ENCODE results near the gene SYT13. TPM values are rescaled to one million over a fixed set of nuclear protein-coding genes. Genes with fewer than 3 reads are reported as not detected.
"Not testable (repeated sequence)": the region's sequence is repeated elsewhere in the genome, so short reads cannot be mapped to it uniquely, and the experiment has no call there.

Gene SYT13
- polyA plus RNA-seq, 3 donors from 2014 or later, result not detected

DNA sequence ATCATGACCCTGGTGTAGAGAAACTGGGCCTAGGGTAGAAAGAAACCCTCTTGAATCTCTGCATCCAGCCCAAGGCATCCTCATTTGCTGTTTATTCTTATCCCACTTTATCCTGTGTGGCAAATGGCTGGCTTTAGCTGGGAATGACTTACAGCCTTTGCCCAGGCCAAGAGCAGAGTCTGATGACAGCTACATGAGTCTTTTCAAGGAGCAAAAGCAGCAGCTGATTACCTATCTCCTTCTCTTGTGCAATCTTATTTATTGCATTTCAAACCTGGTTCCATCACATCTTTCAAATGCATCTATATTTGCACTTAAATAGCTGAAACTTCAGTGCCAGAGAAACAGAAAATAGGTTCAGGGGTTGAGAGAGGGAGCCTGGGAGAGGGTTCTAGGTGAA is 26.1 kb downstream of the SYT13 start:
- Mint-ChIP-seq H3K36me3 (no peaks in the 10 kb centered on the region), H3K4me3 (no peak overlapping the region), H3K9me3 (no peaks in the 10 kb centered on the region), H3K27ac (no peak overlapping the region), H3K4me1 (no peaks in the 10 kb centered on the region), H3K27me3 (ENCODE audit: low read depth in 3 of 3) (peaks cover 0 to 17% (median 6%) of the 10 kb centered on the region in 3 donors)
- no peak for DNase-seq

DNA sequence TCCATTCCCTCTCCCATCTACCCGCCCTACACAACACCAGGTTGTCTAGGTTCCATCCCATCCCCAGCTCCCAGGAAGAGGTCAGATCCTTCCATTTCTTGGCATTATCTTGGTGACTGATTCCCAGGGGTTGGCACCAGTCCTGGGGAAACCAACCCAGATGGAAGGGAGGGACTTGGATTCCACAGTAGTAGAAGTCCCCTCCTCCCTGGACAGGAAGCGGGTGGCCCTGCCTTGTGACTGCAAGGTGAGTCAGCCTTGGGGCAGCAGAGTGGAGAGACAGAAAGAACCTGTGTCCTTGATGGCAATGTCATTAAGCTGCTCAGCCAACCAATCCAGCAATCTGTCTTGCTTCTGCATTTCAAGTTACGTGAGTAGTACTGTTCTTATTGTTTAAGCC is 26.5 kb downstream of the SYT13 start:
- DNase-seq, result no peak
- Mint-ChIP-seq H3K4me3 (no peak overlapping the region), H3K9me3 (no peaks in the 10 kb centered on the region), H3K36me3 (no peaks in the 10 kb centered on the region), H3K4me1 (no peaks in the 10 kb centered on the region), H3K27ac (no peak overlapping the region), H3K27me3 (ENCODE audit: low read depth in 3 of 3) (peaks cover 0 to 18% (median 6%) of the 10 kb centered on the region in 3 donors)

DNA sequence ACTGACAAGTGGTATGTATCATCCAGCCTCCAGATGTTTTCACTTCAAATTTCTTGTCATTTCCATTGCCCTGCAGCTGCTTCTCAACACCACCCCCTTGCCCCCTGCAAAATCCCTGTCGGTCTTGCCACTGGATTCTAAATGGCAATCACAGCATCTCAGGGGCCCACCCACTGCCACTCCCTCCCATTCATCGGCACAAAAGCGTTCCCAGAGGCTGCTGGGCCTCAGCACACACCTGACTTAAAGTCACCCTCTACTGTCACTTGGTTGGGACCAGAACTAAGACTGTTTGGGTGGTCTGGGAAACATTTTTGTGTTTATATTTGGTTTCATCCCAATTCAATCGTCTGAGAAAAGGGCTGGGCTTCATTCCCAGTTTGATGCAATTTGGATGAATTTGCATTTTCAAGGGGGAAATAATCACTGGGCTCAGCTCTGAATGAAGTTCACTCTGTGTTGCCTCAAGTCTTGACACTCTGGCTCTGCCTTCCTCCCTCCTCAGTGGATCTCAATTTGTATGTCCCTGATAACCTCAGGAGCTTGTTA is 27.1 kb downstream of the SYT13 start:
- H3K36me3 Mint-ChIP-seq, result no peaks in the 10 kb centered on the region
- H3K9me3 Mint-ChIP-seq, result no peaks in the 10 kb centered on the region
- H3K27ac Mint-ChIP-seq, result no peak overlapping the region
- DNase-seq, result no peak
- no peak overlapping the region for H3K4me3 Mint-ChIP-seq
- H3K4me1 Mint-ChIP-seq, result no peaks in the 10 kb centered on the region
- peaks cover 0 to 22% (median 7%) of the 10 kb centered on the region in 3 donors for H3K27me3 Mint-ChIP-seq (ENCODE audit: low read depth in 3 of 3)

DNA sequence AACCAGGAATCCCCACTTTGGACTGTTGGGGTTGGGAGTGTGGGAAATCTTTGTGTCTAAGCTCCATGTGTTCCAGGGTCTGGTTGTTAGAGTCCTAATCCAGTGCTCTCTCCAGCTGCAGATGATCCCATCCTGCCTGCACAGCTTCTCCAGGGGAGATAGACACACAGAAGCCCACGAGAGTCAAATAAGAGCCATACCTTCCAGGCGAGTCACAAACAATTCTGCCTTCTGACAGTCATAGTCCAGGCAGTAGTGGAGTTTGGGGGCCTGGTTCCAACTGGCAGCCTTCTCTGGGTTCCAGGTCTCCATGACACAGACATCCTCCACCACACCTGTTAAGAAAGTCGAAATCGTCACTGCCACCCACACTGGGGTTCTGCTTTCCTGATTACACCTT is 32.1 kb downstream of the SYT13 start:
- peaks cover 1 to 18% (median 1%) of the 10 kb centered on the region in 3 donors for H3K27me3 Mint-ChIP-seq (ENCODE audit: low read depth in 3 of 3)
- H3K27ac Mint-ChIP-seq, result no peak overlapping the region

DNA sequence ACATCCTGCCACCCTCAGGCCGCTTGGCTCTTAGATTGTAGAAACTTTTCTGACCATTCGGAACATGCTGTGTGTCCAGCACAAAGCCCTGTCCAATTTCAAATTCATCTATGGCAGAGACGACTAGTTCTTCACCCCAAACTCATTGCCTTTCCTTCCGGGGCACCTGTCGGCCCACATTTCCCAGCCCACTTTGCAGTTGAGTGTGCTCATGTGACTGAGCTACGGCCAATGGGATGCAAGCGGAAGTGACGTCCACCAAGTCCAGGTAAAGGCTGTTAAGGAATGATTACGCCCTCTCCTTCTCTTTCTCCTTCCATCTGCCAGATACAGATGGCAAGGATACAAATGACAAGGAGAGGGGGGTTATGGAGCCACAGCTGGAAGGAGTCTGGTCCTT is 32.5 kb downstream of the SYT13 start:
- Mint-ChIP-seq H3K9me3 (no peaks in the 10 kb centered on the region), H3K4me1 (no peaks in the 10 kb centered on the region), H3K36me3 (no peaks in the 10 kb centered on the region), H3K27ac (no peak overlapping the region), H3K4me3 (no peak overlapping the region), H3K27me3 (ENCODE audit: low read depth in 3 of 3) (peaks cover 1 to 18% (median 1%) of the 10 kb centered on the region in 3 donors)
- DNase-seq, result no peak

More for the DNA sequence above, 32.1 kb downstream of the SYT13 start:
- H3K36me3 Mint-ChIP-seq, result no peaks in the 10 kb centered on the region
- no peaks in the 10 kb centered on the region for H3K9me3 Mint-ChIP-seq
- no peaks in the 10 kb centered on the region for H3K4me1 Mint-ChIP-seq
- no peak for DNase-seq
- H3K4me3 Mint-ChIP-seq, result no peak overlapping the region

DNA sequence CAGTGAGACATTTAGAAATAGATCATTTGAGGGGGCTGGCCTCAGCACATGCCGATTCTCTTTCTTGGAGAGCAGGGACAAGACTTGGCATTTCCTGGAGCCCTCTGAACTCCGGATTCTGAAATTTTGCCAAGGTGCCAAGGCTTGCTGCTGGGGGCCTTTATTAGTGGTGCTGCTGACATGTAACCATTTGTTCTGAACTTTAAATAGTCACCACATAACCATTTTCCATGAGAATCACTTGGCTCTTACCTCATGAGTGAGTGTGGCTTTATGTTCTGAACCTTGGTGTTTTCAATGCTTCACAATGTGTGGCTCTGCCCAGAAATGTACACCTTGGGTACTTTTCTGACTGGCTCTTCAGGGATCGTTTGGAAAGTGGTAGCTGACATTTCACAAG is 33.3 kb downstream of the SYT13 start:
- H3K27me3 Mint-ChIP-seq (ENCODE audit: low read depth in 3 of 3), result peaks cover 1 to 15% (median 1%) of the 10 kb centered on the region in 3 donors
- no peaks in the 10 kb centered on the region for H3K9me3 Mint-ChIP-seq
- no peak for DNase-seq
- H3K27ac Mint-ChIP-seq, result no peak overlapping the region
- H3K4me3 Mint-ChIP-seq, result no peak overlapping the region
- no peaks in the 10 kb centered on the region for H3K36me3 Mint-ChIP-seq
- H3K4me1 Mint-ChIP-seq, result no peaks in the 10 kb centered on the region

DNA sequence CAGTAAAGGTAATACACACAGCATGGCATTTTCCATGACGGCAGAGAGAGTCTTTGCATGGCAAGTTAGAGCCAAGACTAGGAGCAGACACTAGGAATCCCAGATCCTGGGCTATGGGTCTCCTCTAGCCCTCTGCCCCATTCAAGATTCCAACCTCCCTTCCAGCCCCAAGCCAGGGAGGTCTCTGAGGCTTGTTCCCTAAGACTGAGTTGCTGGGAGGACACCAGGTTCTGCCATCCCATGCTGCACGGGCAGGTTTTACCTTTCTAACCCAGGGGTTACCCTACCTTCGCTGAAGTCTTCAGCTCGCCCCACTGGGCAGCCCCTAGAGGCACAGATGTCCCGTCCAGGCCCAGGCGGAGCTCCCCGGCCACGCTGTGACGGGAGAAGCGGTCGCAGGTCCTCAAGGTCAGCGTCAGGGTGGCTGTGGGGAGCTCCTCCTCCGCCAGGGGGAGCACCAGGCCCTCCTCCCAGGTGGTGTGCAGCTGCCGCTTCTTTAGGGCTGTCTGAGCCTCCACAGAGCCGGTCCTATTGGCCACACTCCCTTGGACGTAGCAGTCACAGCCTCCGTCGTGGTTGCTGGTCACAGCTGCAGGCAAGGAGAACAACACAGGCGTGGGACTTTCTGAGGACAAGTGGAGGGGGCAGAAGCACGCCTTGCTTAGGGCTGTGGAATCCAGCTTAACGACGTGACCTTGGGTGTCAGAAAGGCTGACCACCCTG is 33.8 kb downstream of the SYT13 start:
- H3K9me3 Mint-ChIP-seq, result no peaks in the 10 kb centered on the region
- no peak overlapping the region for H3K27ac Mint-ChIP-seq
- H3K36me3 Mint-ChIP-seq, result no peaks in the 10 kb centered on the region
- no peak overlapping the region for H3K4me3 Mint-ChIP-seq
- no peaks in the 10 kb centered on the region for H3K4me1 Mint-ChIP-seq
- DNase-seq, result no peak
- H3K27me3 Mint-ChIP-seq (ENCODE audit: low read depth in 3 of 3), result peaks cover 1 to 14% (median 1%) of the 10 kb centered on the region in 3 donors

DNA sequence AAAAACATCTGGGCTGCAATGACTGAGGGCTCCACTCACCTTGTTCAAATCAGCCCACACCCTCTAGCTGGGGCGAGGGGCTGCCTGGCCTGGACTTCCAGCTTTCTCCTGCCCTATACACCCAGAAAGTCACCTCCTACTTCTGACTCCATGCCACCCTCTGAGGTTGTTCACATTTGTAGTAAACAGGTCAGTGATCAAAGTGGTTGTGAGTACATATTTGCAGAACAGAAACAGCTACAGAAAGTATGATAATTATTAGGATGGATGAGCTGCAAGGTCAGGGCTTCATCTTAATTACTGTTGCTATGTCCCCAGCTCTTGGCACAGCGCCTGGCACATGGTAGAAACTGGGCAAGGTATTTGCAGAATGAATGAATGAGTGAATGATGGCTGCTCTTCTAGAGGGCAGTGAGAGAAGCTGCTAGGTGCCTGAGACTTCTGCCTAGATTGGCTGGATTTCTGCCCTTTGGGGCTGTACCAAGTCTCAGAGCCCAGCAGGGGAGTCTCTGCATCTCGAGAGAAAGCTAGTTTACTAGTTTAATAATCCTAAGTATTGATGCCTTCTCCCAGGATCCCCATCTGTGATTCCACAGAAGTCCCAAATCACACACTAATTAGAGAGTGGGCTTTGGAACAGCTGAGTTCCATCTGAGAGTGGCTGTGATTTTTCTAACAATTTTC is 36.0 kb downstream of the SYT13 start:
- Mint-ChIP-seq H3K27ac (no peak overlapping the region), H3K9me3 (no peaks in the 10 kb centered on the region), H3K4me1 (no peaks in the 10 kb centered on the region), H3K27me3 (ENCODE audit: low read depth in 3 of 3) (peaks cover 1 to 14% (median 3%) of the 10 kb centered on the region in 3 donors), H3K4me3 (no peak overlapping the region), H3K36me3 (no peaks in the 10 kb centered on the region)
- no peak for DNase-seq

DNA sequence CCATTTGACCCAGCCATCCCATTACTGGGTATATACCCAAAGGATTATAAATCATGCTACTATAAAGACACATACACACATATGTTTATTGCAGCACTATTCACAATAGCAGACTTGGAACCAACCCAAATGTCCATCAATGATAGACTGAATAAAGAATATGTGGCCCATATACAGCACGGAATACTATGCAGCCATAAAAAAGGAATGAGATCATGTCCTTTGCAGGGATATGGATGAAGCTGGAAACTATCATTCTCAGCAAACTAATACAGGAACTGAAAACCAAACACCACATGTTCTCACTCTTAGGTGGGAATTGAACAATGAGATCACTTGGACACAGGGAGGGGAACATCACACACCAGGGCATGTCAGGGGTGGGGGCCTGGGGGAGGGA is 36.8 kb downstream of the SYT13 start:
- H3K27me3 Mint-ChIP-seq (ENCODE audit: low read depth in 3 of 3), result peaks cover 0 to 11% (median 3%) of the 10 kb centered on the region in 3 donors
- not testable (repeated sequence) for DNase-seq, H3K4me1 Mint-ChIP-seq, H3K9me3 Mint-ChIP-seq, H3K36me3 Mint-ChIP-seq, H3K4me3 Mint-ChIP-seq, H3K27ac Mint-ChIP-seq

DNA sequence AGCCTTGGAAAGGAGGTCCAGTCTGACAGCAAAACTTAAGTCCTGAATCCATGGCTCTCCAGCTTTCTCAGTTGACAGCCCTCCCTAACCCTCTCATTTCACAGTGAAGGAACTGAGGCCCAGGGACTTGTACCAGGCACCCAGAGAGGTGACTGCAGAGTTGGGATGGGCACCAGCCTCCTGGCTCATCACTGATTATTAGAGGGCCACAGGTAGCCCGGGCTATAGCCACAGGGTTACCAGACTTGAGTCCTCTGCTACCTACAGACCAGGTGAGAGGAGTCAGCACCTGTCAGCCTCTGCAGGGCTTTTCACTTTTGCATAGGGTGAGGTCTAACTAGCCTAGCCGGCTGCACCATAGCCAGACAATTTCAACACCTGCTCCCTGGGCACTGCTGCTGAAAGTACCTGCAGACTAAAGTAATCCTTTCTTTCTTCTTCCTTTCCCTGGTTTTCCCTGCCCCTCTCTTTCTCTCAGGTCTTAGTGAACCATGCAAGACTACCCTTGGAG is 37.6 kb downstream of the SYT13 start:
- Mint-ChIP-seq H3K36me3 (no peaks in the 10 kb centered on the region), H3K4me1 (no peaks in the 10 kb centered on the region), H3K9me3 (no peaks in the 10 kb centered on the region), H3K4me3 (no peak overlapping the region), H3K27me3 (ENCODE audit: low read depth in 3 of 3) (peaks cover 0 to 7% (median 3%) of the 10 kb centered on the region in 3 donors), H3K27ac (no peak overlapping the region)
- no peak for DNase-seq

DNA sequence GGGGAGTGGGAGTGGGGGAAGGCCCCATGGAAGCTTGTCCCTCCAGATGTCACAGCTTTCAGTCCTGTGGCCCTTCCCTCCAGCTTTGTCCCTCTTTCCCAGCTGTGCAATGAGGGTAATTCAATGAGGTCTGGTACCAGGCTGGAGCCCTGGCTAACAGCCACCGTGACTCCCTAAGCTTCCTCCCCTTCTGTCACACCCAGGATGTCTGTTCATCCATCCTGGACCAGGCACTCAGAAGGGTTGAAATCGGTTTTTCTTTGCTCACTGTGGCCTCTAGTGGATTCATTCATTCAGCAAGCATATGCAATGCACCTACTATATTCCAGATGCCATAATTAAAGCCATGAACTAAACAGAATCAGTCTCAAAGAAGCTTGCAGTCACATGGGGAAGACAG is 38.7 kb downstream of the SYT13 start:
- Mint-ChIP-seq H3K27ac (no peak overlapping the region), H3K9me3 (no peaks in the 10 kb centered on the region), H3K4me1 (no peaks in the 10 kb centered on the region), H3K27me3 (ENCODE audit: low read depth in 3 of 3) (peaks cover 0 to 5% (median 2%) of the 10 kb centered on the region in 3 donors), H3K4me3 (no peak overlapping the region), H3K36me3 (no peaks in the 10 kb centered on the region)
- no peak for DNase-seq

DNA sequence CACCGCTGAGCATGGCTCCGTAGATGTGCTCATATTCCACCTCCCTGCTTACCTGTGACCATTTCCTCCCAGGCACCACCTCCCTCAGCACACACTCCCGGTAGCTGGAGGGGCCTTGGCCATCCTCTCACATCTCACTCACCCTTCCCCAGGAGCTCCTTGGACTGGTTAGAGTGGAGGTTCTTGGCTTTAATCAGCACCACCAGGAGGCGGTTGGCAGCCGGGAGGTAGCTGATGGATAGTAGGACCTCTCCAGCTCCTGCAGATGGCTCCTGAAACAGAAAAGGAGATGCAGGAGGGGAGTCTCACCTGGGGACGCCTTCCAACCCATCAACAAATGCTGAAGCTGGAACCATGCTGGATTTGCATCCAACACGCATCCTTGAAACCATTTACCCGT is 39.9 kb downstream of the SYT13 start:
- no peak for DNase-seq
- Mint-ChIP-seq H3K9me3 (no peaks in the 10 kb centered on the region), H3K27me3 (ENCODE audit: low read depth in 3 of 3) (peaks cover 0 to 2% (median 0%) of the 10 kb centered on the region in 3 donors), H3K36me3 (no peaks in the 10 kb centered on the region), H3K4me3 (no peak overlapping the region), H3K4me1 (no peaks in the 10 kb centered on the region), H3K27ac (no peak overlapping the region)

DNA sequence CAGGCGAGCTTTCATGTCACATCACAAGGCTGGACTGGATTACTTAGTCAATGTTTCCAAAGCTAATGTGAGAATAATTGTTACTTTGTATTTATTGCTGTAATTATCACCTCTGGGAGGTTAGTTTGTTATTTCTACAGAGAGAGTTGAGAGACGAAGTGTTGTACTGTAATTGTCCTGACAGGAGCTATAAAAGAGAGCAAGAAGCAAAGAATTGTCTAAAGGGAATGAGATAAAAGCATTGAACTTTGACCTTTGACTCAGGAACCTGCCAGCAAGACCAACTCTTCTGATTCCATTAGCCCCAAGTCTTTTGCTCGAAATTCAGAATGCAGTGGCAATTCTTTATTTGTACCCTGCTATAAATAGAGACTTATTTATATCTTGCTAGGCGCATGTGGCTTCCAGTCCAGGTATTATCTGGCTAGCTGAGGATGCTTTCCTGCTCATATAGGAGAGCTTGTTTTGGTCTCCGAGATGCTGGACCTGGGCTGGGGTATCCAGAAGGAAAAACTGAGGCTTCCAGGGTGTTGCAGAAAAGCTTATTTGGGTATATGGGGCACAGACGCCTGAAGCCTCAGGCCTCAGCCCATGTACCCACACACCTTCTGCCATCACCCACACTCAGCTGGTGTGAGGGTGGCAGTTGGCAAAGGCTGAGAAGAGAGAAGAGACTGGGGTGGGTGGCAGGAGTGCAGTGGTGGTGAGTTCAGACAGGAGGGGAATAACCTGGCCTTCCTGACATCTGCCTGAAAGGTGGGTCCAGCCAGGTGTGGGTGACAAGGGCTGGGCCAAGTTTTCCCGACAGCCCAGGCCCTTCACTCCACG is 40.7 kb downstream of the SYT13 start:
- H3K9me3 Mint-ChIP-seq, result no peaks in the 10 kb centered on the region
- DNase-seq, result no peak
- H3K27me3 Mint-ChIP-seq (ENCODE audit: low read depth in 3 of 3), result peaks cover 0 to 2% (median 0%) of the 10 kb centered on the region in 3 donors
- no peak overlapping the region for H3K27ac Mint-ChIP-seq
- H3K4me1 Mint-ChIP-seq, result no peaks in the 10 kb centered on the region
- no peaks in the 10 kb centered on the region for H3K36me3 Mint-ChIP-seq
- no peak overlapping the region for H3K4me3 Mint-ChIP-seq

DNA sequence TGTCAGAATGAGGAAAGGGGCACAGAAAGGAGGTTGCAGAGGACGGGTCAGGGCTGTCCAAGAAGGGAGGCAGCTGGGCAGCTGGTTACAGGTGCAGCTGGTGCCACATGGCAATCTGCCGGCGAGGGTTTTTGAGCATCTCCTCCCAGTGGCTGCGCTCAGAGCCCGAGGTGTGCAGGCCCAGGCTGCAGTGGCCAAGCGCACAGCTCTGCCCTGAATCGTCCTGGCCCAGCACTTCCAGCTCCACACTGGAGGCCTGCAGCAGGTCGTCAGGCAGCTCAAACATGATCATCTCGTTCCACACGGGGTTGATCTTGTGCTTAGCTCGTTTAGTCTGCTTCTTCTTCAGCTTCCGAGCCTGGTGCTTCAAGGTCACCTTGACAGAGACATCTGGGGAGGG is 42.2 kb downstream of the SYT13 start:
- Mint-ChIP-seq H3K4me3 (no peak overlapping the region), H3K36me3 (no peaks in the 10 kb centered on the region), H3K27me3 (ENCODE audit: low read depth in 3 of 3) (peaks cover 0 to 5% (median 3%) of the 10 kb centered on the region in 3 donors), H3K27ac (no peak overlapping the region), H3K4me1 (no peaks in the 10 kb centered on the region), H3K9me3 (no peaks in the 10 kb centered on the region)
- no peak for DNase-seq
